HepG2 (cell line): ENCODE measurements around the gene CLTCL1.

ENCODE experiments used
- KIAA2018 ChIP-seq: sonication (generic); formaldehyde crosslinking; IDR thresholded peaks from 2 replicates; pipeline ENCODE4 v1.5.0; 2020; ENCODE audit warnings: mild to moderate bottlenecking, missing genetic modification reagents, borderline replicate concordance
- NR2C2 ChIP-seq: sonication (generic); formaldehyde crosslinking; IDR thresholded peaks from 2 replicates; pipeline ENCODE4 v1.4.0; 2020; ENCODE audit warnings: missing genetic modification reagents, mild to moderate bottlenecking, moderate library complexity, borderline replicate concordance
- PPARG ChIP-seq: conservative IDR thresholded peaks from 2 replicates; pipeline ENCODE4 v1.6.1; 2016; ENCODE audit warnings: missing biosample characterization, missing genetic modification reagents
- TF ChIP-seq, protein P1 (sequence below): sonication (generic); formaldehyde crosslinking; IDR thresholded peaks from 2 replicates; pipeline ENCODE4 v1.4.0; 2020; ENCODE audit warnings: missing genetic modification reagents; ENCODE audit errors: not compliant biosample characterization

DNA sequence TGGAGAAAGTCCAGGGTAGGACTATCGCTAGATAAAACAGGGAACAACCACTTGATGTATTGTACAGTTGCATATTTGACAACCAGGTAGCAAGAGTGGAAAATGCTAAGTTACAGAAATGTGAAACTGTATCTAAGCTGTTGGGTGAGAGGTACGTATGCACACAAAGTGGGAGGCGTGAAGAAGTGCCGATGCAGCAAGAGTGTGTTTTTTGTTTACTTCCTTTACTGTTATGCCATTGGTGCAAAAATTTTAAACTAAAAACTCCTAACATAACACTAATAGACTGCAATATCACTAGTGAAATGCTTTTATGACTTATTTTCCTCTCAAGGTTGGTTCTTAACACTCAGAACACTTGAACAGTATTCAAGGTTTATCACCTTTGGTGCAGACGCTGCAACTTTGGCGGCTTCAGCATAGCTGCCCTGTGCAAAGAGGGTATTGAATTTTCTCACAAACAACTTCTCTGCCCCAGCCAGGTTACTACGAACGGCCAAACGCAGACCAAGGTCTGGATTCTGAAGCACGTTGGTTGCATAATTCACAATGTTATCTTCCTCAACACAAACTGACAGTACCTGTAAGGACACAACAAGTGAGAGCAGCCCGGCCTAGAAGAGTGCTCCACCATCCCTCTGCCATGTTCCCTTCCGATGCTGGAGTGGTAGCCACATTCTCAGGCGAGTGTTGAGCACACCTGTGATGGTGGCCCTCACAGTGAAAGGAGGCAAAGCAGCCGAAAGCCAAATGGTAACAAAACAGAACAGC, 57.2 kb downstream of the CLTCL1 start:
- TF ChIP-seq PPARG (no peak), NR2C2 (CRISPR knock-in tag) (no peak), KIAA2018 (no peak)
- TF ChIP-seq, protein P1, sequence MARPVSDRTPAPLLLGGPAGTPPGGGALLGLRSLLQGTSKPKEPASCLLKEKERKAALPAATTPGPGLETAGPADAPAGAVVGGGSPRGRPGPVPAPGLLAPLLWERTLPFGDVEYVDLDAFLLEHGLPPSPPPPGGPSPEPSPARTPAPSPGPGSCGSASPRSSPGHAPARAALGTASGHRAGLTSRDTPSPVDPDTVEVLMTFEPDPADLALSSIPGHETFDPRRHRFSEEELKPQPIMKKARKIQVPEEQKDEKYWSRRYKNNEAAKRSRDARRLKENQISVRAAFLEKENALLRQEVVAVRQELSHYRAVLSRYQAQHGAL (CRISPR knock-in tag) = no peak
